KG1 (cell line): ENCODE measurements around the gene CDH22.

Experiments
- DNase-seq: peaks from one replicate; lab custom pipeline; 2025; lab: John Stamatoyannopoulos, UW

Gene CDH22

GRCh38 chr20:46214824-46215488 lies 93.3 kb downstream of the CDH22 start:
- no peak for DNase-seq

GRCh38 chr20:46213946-46214823 lies 94.1 kb downstream of the CDH22 start:
- no peak for DNase-seq

GRCh38 chr20:46212876-46213275 lies 95.4 kb downstream of the CDH22 start:
- DNase-seq: no peak

GRCh38 chr20:46212252-46212651 lies 96.0 kb downstream of the CDH22 start:
- DNase-seq: no peak

GRCh38 chr20:46211331-46211722 lies 97.0 kb downstream of the CDH22 start:
- no peak for DNase-seq

- DNase-seq: no peak
Measured at GRCh38 chr20:46210672-46211330, 97.5 kb downstream of the CDH22 start.

- DNase-seq: no peak
Measured at GRCh38 chr20:46209930-46210671, 98.2 kb downstream of the CDH22 start.

- no peak for DNase-seq
Measured at GRCh38 chr20:46207793-46208192, 100.5 kb downstream of the CDH22 start.

- DNase-seq: no peak
Measured at GRCh38 chr20:46206992-46207549, 101.2 kb downstream of the CDH22 start.

- peak; percentile 31 for DNase-seq
Measured at GRCh38 chr20:46206025-46206424, 102.3 kb downstream of the CDH22 start.

- DNase-seq: no peak
Measured at GRCh38 chr20:46205349-46205748, 102.9 kb downstream of the CDH22 start.

- no peak for DNase-seq
Measured at GRCh38 chr20:46204594-46205186, 103.6 kb downstream of the CDH22 start.

- DNase-seq: no peak
Measured at GRCh38 chr20:46203510-46203837, 104.8 kb downstream of the CDH22 start.

GRCh38 chr20:46202766-46203509 lies 105.4 kb downstream of the CDH22 start:
- no peak for DNase-seq

GRCh38 chr20:46200582-46201570 lies 107.4 kb downstream of the CDH22 start:
- DNase-seq: no peak

GRCh38 chr20:46199198-46199597 lies 109.1 kb downstream of the CDH22 start:
- no peak for DNase-seq

- DNase-seq: no peak
Measured at GRCh38 chr20:46196990-46197389, 111.3 kb downstream of the CDH22 start.

- DNase-seq: no peak
Measured at GRCh38 chr20:46195264-46196036, 112.8 kb downstream of the CDH22 start.

GRCh38 chr20:46194409-46194808 lies 113.9 kb downstream of the CDH22 start:
- DNase-seq: no peak
